AG04450 (cell line): Measurements from ENCODE around the gene ADCY5. TPM values are rescaled to one million over a fixed set of nuclear protein-coding genes. Genes with fewer than 3 reads are reported as not detected.

ENCODE experiments used
- CTCF ChIA-PET: fragments of 300-600, 350-600 bp; formaldehyde crosslinking; extraction: SDS; loops from one replicate; lab custom pipeline; 2022; ENCODE audit warnings: antibody characterized with exemption, inconsistent platforms; lab: Charles Lee
- POLR2A ChIA-PET: fragments of 350-600 bp; formaldehyde crosslinking; extraction: SDS; loops from one replicate; lab custom pipeline; 2021; ENCODE audit warnings: antibody characterized with exemption, inconsistent platforms; lab: Yijun Ruan, JAX
- DNase-seq: peaks from one replicate; pipeline ENCODE4 v3.0.0-alpha.2; 2011; ENCODE audit warnings: low read depth, low spot score
- H3K27ac ChIP-seq: one replicate; pipeline ENCODE4 v1.5.1; 2012; ENCODE audit warnings: low read depth, low read length, control low read depth
- H3K27me3 ChIP-seq: one replicate; pipeline ENCODE4 v1.6.0; 2012; ENCODE audit warnings: low read length; ENCODE audit not compliant: control insufficient read depth, insufficient read depth
- H3K4me3 ChIP-seq: 2 replicates; pipeline ENCODE4 v1.5.1; 2011; ENCODE audit warnings: mild to moderate bottlenecking, low read depth, low read length, control low read depth
- H3K9me3 ChIP-seq: 2 replicates; pipeline ENCODE4 v1.5.1; 2012; ENCODE audit warnings: low read length; ENCODE audit not compliant: control insufficient read depth, insufficient read depth
- polyA plus RNA-seq: library from polyadenylated mRNA; depleted of rRNA; stranded (reverse); fragments of >200 nt; gene quantifications from 2 replicates; pipeline ENCODE4 v1.2.3, GENCODE V29; 2011
- TF ChIP-seq, protein P1 (sequence below): IDR thresholded peaks from 2 replicates; pipeline ENCODE4 v1.5.1; 2011; ENCODE audit warnings: low read depth, low read length, control low read depth, inconsistent platforms

ADCY5 gene
- polyA plus RNA-seq, 1 experiment, result 0.20 TPM

DNA sequence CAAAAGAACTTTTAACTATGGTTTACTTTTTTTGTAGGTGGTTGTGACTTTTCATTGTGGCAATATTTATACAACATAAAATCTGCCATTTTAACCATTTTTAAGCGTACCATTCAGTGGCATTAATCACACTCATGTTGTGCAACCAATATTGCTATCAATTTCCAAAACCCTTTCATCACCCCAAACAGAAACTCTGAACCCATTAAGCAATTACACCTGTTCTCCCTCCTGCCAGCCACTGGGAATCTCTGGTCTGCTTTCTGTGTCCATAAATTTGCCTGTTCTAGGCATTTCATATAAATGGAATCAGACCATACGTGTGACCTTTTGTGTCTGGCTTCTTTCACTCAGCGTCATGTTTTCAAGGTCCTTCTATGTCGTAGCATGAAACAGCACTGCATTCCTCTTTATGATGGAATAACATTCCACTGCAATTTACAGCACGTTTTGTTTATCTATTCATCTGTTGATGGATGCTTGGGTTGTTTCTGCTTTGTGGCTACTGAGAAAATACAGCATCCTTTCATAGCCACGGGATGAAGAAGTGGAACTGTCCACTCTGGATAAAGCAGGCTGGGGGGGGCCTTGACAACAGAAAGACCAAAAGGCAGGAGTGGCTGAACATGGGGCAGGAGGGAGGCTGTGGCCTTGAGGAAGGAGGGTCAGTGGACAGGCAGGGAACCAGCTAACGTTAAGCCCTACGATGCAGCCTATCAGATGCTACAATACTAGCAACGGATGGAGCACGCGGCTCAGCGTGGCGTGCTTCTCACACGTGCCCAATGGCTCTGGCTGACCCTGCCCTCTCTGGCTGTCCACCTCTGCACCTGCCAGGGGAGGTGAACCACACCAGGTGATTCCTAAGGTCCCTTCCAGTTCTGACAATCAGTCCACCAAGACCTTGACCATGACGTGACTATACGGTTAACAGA, 136.3 kb downstream of the ADCY5 start:
- no peak overlapping the region for H3K4me3 ChIP-seq
- peaks cover 47% of the 10 kb centered on the region for H3K27me3 ChIP-seq
- TF ChIP-seq, protein P1, sequence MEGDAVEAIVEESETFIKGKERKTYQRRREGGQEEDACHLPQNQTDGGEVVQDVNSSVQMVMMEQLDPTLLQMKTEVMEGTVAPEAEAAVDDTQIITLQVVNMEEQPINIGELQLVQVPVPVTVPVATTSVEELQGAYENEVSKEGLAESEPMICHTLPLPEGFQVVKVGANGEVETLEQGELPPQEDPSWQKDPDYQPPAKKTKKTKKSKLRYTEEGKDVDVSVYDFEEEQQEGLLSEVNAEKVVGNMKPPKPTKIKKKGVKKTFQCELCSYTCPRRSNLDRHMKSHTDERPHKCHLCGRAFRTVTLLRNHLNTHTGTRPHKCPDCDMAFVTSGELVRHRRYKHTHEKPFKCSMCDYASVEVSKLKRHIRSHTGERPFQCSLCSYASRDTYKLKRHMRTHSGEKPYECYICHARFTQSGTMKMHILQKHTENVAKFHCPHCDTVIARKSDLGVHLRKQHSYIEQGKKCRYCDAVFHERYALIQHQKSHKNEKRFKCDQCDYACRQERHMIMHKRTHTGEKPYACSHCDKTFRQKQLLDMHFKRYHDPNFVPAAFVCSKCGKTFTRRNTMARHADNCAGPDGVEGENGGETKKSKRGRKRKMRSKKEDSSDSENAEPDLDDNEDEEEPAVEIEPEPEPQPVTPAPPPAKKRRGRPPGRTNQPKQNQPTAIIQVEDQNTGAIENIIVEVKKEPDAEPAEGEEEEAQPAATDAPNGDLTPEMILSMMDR, result no peak
- CTCF ChIA-PET, result no interaction called here
- POLR2A ChIA-PET, result no interaction called here
- no peaks in the 10 kb centered on the region for H3K9me3 ChIP-seq
- no peak for DNase-seq
- H3K27ac ChIP-seq, result no peak overlapping the region

- ChIA-PET POLR2A (no interaction called here), CTCF (no interaction called here)
Measured at GRCh38 chr3:123311201-123311600, 137.7 kb downstream of the ADCY5 start.

GRCh38 chr3:123310741-123311140, 138.1 kb downstream of the ADCY5 start:
- Histone ChIP-seq H3K27ac (no peak overlapping the region), H3K9me3 (no peaks in the 10 kb centered on the region), H3K4me3 (no peak overlapping the region), H3K27me3 (peaks cover 45% of the 10 kb centered on the region)
- POLR2A ChIA-PET, result no interaction called here
- TF ChIP-seq, protein P1, result no peak
- no peak for DNase-seq
- CTCF ChIA-PET, result no interaction called here

More at GRCh38 chr3:123311201-123311600, 137.7 kb downstream of the ADCY5 start:
- no peak overlapping the region for H3K4me3 ChIP-seq
- H3K9me3 ChIP-seq, result no peaks in the 10 kb centered on the region
- TF ChIP-seq, protein P1, result no peak
- peaks cover 47% of the 10 kb centered on the region for H3K27me3 ChIP-seq
- DNase-seq, result no peak
- H3K27ac ChIP-seq, result no peak overlapping the region

GRCh38 chr3:123310186-123310585, 138.7 kb downstream of the ADCY5 start:
- DNase-seq, result no peak
- CTCF ChIA-PET, result no interaction called here
- TF ChIP-seq, protein P1, result no peak
- Histone ChIP-seq H3K27ac (no peak overlapping the region), H3K4me3 (no peak overlapping the region), H3K9me3 (no peaks in the 10 kb centered on the region), H3K27me3 (peaks cover 43% of the 10 kb centered on the region)
- POLR2A ChIA-PET, result no interaction called here

DNA sequence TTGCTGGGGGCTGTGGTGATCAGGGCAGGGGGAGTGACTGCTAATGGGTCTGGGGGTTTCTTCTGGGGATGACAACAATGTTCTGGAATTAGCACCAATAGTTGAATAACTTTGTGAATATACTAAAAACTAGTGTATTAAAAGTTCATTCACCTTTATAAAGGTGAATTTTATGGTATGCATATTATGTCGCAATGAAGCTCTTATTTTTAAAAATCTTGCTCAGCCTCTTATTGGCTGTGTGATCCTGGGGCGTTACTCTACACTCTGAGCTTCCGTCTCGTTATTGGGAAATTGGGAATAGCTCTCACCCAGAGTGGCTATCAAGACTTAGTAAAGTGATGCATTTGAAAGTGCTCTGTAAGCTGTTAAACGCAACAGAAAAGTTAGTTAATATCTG, 141.8 kb downstream of the ADCY5 start:
- TF ChIP-seq, protein P1, result no peak
- Histone ChIP-seq H3K27ac (no peak overlapping the region), H3K4me3 (no peak overlapping the region), H3K27me3 (peaks cover 22% of the 10 kb centered on the region), H3K9me3 (no peaks in the 10 kb centered on the region)
- CTCF ChIA-PET, result interaction anchor here (0.6 to 1.5 kb wide), 5 partner anchors 16 to 182 kb away, joined by 3 read pairs; no protein-coding TSS in a partner anchor
- no peak for DNase-seq
- POLR2A ChIA-PET, result interaction anchor here (0.8 kb wide), 1 partner anchor 93 kb away, joined by 14 read pairs; no protein-coding TSS in a partner anchor
